ENCODE data around the gene OR6B3. TPM values are rescaled to one million over a fixed set of nuclear protein-coding genes. Genes with fewer than 3 reads are reported as not detected.

Gene OR6B3
- total and polyA plus RNA-seq, 9 of the 15 experiments (the other 6 are each of a cell fraction or from before 2014, with no cell fraction given), result not detected

DNA sequence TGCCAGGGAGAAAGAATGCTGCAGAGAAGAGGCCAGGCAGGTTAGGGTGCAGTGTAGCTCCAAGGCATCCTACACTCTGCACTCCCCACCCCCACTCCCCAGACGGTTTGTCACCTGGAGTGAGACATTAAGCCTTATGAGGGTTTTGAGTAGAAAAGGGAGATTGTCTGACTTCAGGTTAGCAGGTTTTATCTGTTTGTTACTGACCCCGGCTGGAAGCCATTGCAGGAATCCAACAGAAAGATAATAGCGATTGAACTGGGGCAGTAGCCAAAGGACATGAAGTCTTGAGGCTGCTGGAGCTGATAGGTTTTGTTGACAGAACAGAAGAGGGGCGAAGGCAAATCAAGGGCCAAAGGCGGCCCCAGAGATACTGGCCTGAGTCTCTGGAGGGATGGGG lies 36.0 kb upstream of the OR6B3 start:
- no peaks in the 10 kb centered on the region for H3K9me1 ChIP-seq (ENCODE audit: control insufficient read depth, insufficient read depth, low read length)
- WGBS (ENCODE audit: insufficient coverage, low coverage, missing lambda C conversion rate), result 2% methylated on average over 5 of the region's 5 CpGs
- ATAC-seq, result no peak
- H3K4me2 ChIP-seq (ENCODE audit: insufficient read depth, low read length), result no peak overlapping the region
- ChIA-PET POLR2A (no interaction called here), CTCF (ENCODE audit: low intra/inter-chr PET ratio) (no interaction called here)
- DNase-seq (ENCODE audit: extremely low read depth in 1 of 4, low spot score in 3 of 4), result no peak
- TF ChIP-seq TARDBP (IDR thresholded peaks at IDR 0.05) (no peak), CBFA2T3 (IDR thresholded peaks at IDR 0.05) (0 out of 2 replicates have a peak, but pooled peaks have one; percentile 19), MTA3 (IDR thresholded peaks at IDR 0.05; ENCODE audit: borderline replicate concordance) (no peak)
- no peaks in the 10 kb centered on the region for H3K4me1 ChIP-seq (replicated peaks in 1 of 2; ENCODE audit: control insufficient read depth in 2 of 2, insufficient read depth in 2 of 2, low read length in 2 of 2)
- peaks cover 0 to 7% of the 10 kb centered on the region in 2 experiments; a peak in 2 of 5 replicates for H3K27me3 ChIP-seq (ENCODE audit: control insufficient read depth in 2 of 2, insufficient read depth in 2 of 2, low read length in 2 of 2)
- no peak overlapping the region for H3K27ac ChIP-seq (ENCODE audit: extremely low read depth, low read depth, low read length)
- in situ Hi-C loops (cut with MboI) (no loop called here), intact Hi-C loops (cut with micrococcal nuclease) (no loop called here)
- H2AFZ ChIP-seq (ENCODE audit: low read depth, low read length), result no peak overlapping the region
- H3K4me3 ChIP-seq, result no peak overlapping the region
- H3K36me3 ChIP-seq (ENCODE audit: control insufficient read depth, insufficient read depth, low read length), result no peaks in the 10 kb centered on the region
- H3K9ac ChIP-seq (ENCODE audit: insufficient read depth in 1 of 2, low read depth in 2 of 2, low read length in 2 of 2), result no peak overlapping the region
- H3K79me2 ChIP-seq (ENCODE audit: control insufficient read depth, insufficient read depth, low read length), result no peaks in the 10 kb centered on the region
- H3K9me3 ChIP-seq (replicated peaks; ENCODE audit: control insufficient read depth, insufficient read depth, low read depth, low read length), result no peaks in the 10 kb centered on the region
- BruUV-seq (replicated peaks), result no TSS peak
- no peak for FAIRE-seq
- no peaks in the 10 kb centered on the region for H4K20me1 ChIP-seq (replicated peaks; ENCODE audit: control insufficient read depth, insufficient read depth, low read length)

DNA sequence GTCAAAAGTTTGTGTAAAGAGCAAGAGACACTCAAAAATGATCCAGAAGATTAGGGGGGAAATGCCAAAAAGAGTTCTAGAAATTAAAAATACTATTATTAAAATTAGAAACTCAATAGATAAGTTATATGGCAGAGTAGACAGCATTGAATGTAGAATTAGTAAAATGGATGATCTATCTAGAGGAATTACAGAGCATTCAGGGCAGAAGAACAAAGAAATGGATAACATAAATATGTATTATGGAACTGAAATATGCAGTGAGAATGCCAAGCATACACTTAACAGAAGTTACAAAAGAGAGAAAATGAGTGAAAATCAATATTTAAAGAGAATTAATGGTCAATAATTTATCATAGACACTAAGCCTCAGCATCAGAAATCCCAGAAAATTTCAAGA lies 33.2 kb upstream of the OR6B3 start:
- H3K9me1 ChIP-seq (ENCODE audit: control insufficient read depth, insufficient read depth, low read length), result no peaks in the 10 kb centered on the region
- H3K27me3 ChIP-seq (ENCODE audit: control insufficient read depth in 2 of 2, insufficient read depth in 2 of 2, low read length in 2 of 2), result peaks cover 0 to 7% of the 10 kb centered on the region in 2 experiments; a peak in 2 of 5 replicates
- no peak overlapping the region for H3K4me3 ChIP-seq
- H3K79me2 ChIP-seq (ENCODE audit: control insufficient read depth, insufficient read depth, low read length), result no peaks in the 10 kb centered on the region
- intact Hi-C loops (cut with micrococcal nuclease), result no loop called here
- no peaks in the 10 kb centered on the region for H3K36me3 ChIP-seq (ENCODE audit: control insufficient read depth, insufficient read depth, low read length)
- no TSS peak for BruUV-seq (replicated peaks)
- TF ChIP-seq NCOR1 (IDR thresholded peaks at IDR 0.05), result no peak
- no peak for TF ChIP-seq RFX7 (CRISPR knock-in tag; IDR thresholded peaks at IDR 0.05)
- TF ChIP-seq, protein P1, sequence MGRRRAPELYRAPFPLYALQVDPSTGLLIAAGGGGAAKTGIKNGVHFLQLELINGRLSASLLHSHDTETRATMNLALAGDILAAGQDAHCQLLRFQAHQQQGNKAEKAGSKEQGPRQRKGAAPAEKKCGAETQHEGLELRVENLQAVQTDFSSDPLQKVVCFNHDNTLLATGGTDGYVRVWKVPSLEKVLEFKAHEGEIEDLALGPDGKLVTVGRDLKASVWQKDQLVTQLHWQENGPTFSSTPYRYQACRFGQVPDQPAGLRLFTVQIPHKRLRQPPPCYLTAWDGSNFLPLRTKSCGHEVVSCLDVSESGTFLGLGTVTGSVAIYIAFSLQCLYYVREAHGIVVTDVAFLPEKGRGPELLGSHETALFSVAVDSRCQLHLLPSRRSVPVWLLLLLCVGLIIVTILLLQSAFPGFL (CRISPR knock-in tag; IDR thresholded peaks at IDR 0.05), result no peak
- no peak for TF ChIP-seq ZNF431 (CRISPR knock-in tag; IDR thresholded peaks at IDR 0.05)
- TF ChIP-seq PRMT5 (CRISPR knock-in tag; IDR thresholded peaks at IDR 0.05), result no peak
- no peak for TF ChIP-seq RUNX1 (IDR thresholded peaks at IDR 0.05; ENCODE audit: low read depth)
- no peak overlapping the region for H3K4me2 ChIP-seq (ENCODE audit: insufficient read depth, low read length)
- no peak overlapping the region for H2AFZ ChIP-seq (ENCODE audit: low read depth, low read length)
- no peaks in the 10 kb centered on the region for H3K9me3 ChIP-seq (replicated peaks; ENCODE audit: control insufficient read depth, insufficient read depth, low read depth, low read length)
- DNase-seq (ENCODE audit: extremely low read depth in 1 of 4, low spot score in 3 of 4), result no peak
- H4K20me1 ChIP-seq (replicated peaks; ENCODE audit: control insufficient read depth, insufficient read depth, low read length), result no peaks in the 10 kb centered on the region
- H3K27ac ChIP-seq (ENCODE audit: extremely low read depth, low read depth, low read length), result no peak overlapping the region
- in situ Hi-C loops (cut with MboI), result no loop called here
- POLR2A ChIA-PET, result no interaction called here
- CTCF ChIA-PET (ENCODE audit: low intra/inter-chr PET ratio), result no interaction called here
- no peak overlapping the region for H3K9ac ChIP-seq (ENCODE audit: insufficient read depth in 1 of 2, low read depth in 2 of 2, low read length in 2 of 2)
- FAIRE-seq, result no peak
- ATAC-seq, result no peak
- no peaks in the 10 kb centered on the region for H3K4me1 ChIP-seq (replicated peaks in 1 of 2; ENCODE audit: control insufficient read depth in 2 of 2, insufficient read depth in 2 of 2, low read length in 2 of 2)
